Hindlimb muscle (tissue), 1 donor: Measurements from ENCODE around the gene NDUFA13. TPM values are rescaled to one million over a fixed set of nuclear protein-coding genes. Genes with fewer than 3 reads are reported as not detected.

ENCODE experiments used
- polyA plus RNA-seq: library from polyadenylated mRNA; unstranded; fragments of 120-200 nt; gene quantifications from one replicate; pipeline ENCODE4 v1.2.1, GENCODE V29; 2013; ENCODE audit not compliant: insufficient read length

NDUFA13 gene
- polyA plus RNA-seq, 1 donor: 180 TPM

Other genes starting within 250 kb of the NDUFA13 start
- 1.7 TPM for gene TM6SF2, start 242.9 kb upstream of the NDUFA13 start, polyA plus RNA-seq
- gene SUGP1, start 195.7 kb upstream of the NDUFA13 start, polyA plus RNA-seq: 40.4 TPM
- gene MAU2, start 195.4 kb upstream of the NDUFA13 start, polyA plus RNA-seq: 60.6 TPM
- gene GATAD2A, start 110.5 kb upstream of the NDUFA13 start, polyA plus RNA-seq: 56.4 TPM
- gene TSSK6, start 677 bp upstream of the NDUFA13 start, polyA plus RNA-seq: 1.2 TPM
- 7.3 TPM for gene YJEFN3, start 12.7 kb downstream of the NDUFA13 start, polyA plus RNA-seq
- 1.5 TPM for gene CILP2, start 22.0 kb downstream of the NDUFA13 start, polyA plus RNA-seq
- 2.3 TPM for gene PBX4, start 102.5 kb downstream of the NDUFA13 start, polyA plus RNA-seq
- gene LPAR2, start 112.0 kb downstream of the NDUFA13 start, polyA plus RNA-seq: 4.4 TPM
- gene GMIP, start 127.4 kb downstream of the NDUFA13 start, polyA plus RNA-seq: 4.5 TPM
- gene ATP13A1, start 147.5 kb downstream of the NDUFA13 start, polyA plus RNA-seq: 36.3 TPM
- 7.6 TPM for gene ZNF101, start 152.6 kb downstream of the NDUFA13 start, polyA plus RNA-seq
- 4.0 TPM for gene ZNF14, start 216.9 kb downstream of the NDUFA13 start, polyA plus RNA-seq